ENCODE measurements around the gene VPS35L. TPM values are rescaled to one million over a fixed set of nuclear protein-coding genes. Genes with fewer than 3 reads are reported as not detected.

VPS35L gene
- total and polyA plus RNA-seq, 2 of the 13 experiments (the other 11 are each of a cell fraction or from before 2014, with no cell fraction given), result 1.4 to 1.6 TPM

- TF ChIP-seq ZNF691 (CRISPR knock-in tag; IDR thresholded peaks at IDR 0.05; ENCODE audit: borderline replicate concordance, low read depth) (peak; percentile 95), TBX3 (IDR thresholded peaks at IDR 0.05; ENCODE audit: borderline replicate concordance) (peak; percentile 51; the same call in 1 of the 2 replicates), FOSL2 (CRISPR knock-in tag; IDR thresholded peaks at IDR 0.05) (peak; percentile 48), ZNF747 (CRISPR knock-in tag; IDR thresholded peaks at IDR 0.05; ENCODE audit: borderline replicate concordance) (peak; percentile 83; the same call in 1 of the 2 replicates), SMAD9 (CRISPR knock-in tag; IDR thresholded peaks at IDR 0.05) (peak; percentile 91; the same call in 1 of the 2 replicates), ZNF672 (CRISPR knock-in tag; IDR thresholded peaks at IDR 0.05) (no peak), TCF7L2 (IDR thresholded peaks at IDR 0.05; ENCODE audit: low read depth, low read length) (no peak), FOXA3 (CRISPR knock-in tag; IDR thresholded peaks at IDR 0.05) (peak; percentile 65), ZUFSP (CRISPR knock-in tag; IDR thresholded peaks at IDR 0.05; ENCODE audit: borderline replicate concordance) (no peak), ZNF343 (CRISPR knock-in tag; IDR thresholded peaks at IDR 0.05) (peak; percentile 98), PCBP2 (optimal IDR thresholded peaks at IDR 0.05; ENCODE audit: low read depth, low read length, poor library complexity, severe bottlenecking) (no peak), TMF1 (CRISPR knock-in tag; IDR thresholded peaks at IDR 0.05; ENCODE audit: low read depth) (peak; percentile 69), ZNF292 (CRISPR knock-in tag; IDR thresholded peaks at IDR 0.05; ENCODE audit: borderline replicate concordance, low read depth) (peak; percentile 81), CEBPB (IDR thresholded peaks at IDR 0.05; ENCODE audit: borderline replicate concordance, low read depth, low read length) (peak; percentile 48; the same call in 1 of the 2 replicates), SAFB2 (CRISPR knock-in tag; IDR thresholded peaks at IDR 0.05; ENCODE audit: borderline replicate concordance, low read depth) (no peak; the same call in 1 of the 2 replicates), SP5 (CRISPR knock-in tag; IDR thresholded peaks at IDR 0.05; ENCODE audit: borderline replicate concordance, low read depth) (peak; percentile 73), JUNB (CRISPR knock-in tag; IDR thresholded peaks at IDR 0.05; ENCODE audit: borderline replicate concordance) (no peak), JUND (CRISPR knock-in tag; IDR thresholded peaks at IDR 0.05) (peak; percentile 52; the same call in 1 of the 2 replicates), HOXA3 (CRISPR knock-in tag; IDR thresholded peaks at IDR 0.05) (peak; percentile 99), POLR2A (IDR thresholded peaks at IDR 0.05; ENCODE audit: insufficient read depth in 1 of 2, low read depth in 2 of 2, low read length in 2 of 2) (peak; percentile 87 to 95), NBN (conservative IDR thresholded peaks at IDR 0.05) (no peak), ZNF589 (CRISPR knock-in tag; conservative IDR thresholded peaks at IDR 0.05) (no peak), ZNF431 (CRISPR knock-in tag; IDR thresholded peaks at IDR 0.05; ENCODE audit: borderline replicate concordance, low read depth) (0 out of 2 replicates have a peak, but pooled peaks have one; percentile 55), ZBTB20 (CRISPR knock-in tag; IDR thresholded peaks at IDR 0.05; ENCODE audit: borderline replicate concordance, low read depth) (no peak; the same call in none of the 2 replicates), KLF11 (CRISPR knock-in tag; IDR thresholded peaks at IDR 0.05) (no peak), ZBTB46 (CRISPR knock-in tag; IDR thresholded peaks at IDR 0.05; ENCODE audit: borderline replicate concordance) (peak; percentile 95), MTA1 (CRISPR knock-in tag; IDR thresholded peaks at IDR 0.05; ENCODE audit: borderline replicate concordance) (peak; percentile 99; the same call in 1 of the 2 replicates)
Observed at GRCh38 chr16:19717741-19718623, 162.5 kb downstream of the VPS35L start, which contains the start of the genes IQCK and KNOP1 (continued).

Data from HepG2 (cell line).